CD4-positive, alpha-beta T cell (primary cell): ENCODE data around the gene MPPED1. TPM values are rescaled to one million over a fixed set of nuclear protein-coding genes. Genes with fewer than 3 reads are reported as not detected.
A peak's percentile ranks its signal among the peaks of the same experiment; 100 is the strongest.

ENCODE experiments used
- ATAC-seq: fragments of 200-7000 bp; cut with Tn5 transposase; one replicate; pipeline ENCODE4 v1.10.0; 2022; ENCODE audit warnings: mild to moderate bottlenecking; ENCODE audit not compliant: poor library complexity
- CTCF ChIA-PET: fragments of 350-600 bp; sonication (Branson Sonifier 250); formaldehyde crosslinking; loops from one replicate; lab custom pipeline; 2021; ENCODE audit warnings: antibody characterized with exemption, inconsistent platforms; lab: Charles Lee
- POLR2A ChIA-PET: fragments of 350-600 bp; sonication (Branson Sonifier 250); formaldehyde crosslinking; loops from one replicate; lab custom pipeline; 2021; ENCODE audit warnings: antibody characterized with exemption, inconsistent platforms; lab: Charles Lee
- DNase-seq, 14 experiments: peaks; one replicate each; pipeline ENCODE4 v3.0.0-alpha.2; 2013 to 2020; ENCODE audit warnings: mixed read lengths in 2 of 14
- H3K27ac ChIP-seq, 2 donors: one replicate each; pipeline versions ENCODE4 v1.5.1 to v1.7.0; 2013; ENCODE audit warnings: low read length in 2 of 2, low read depth in 1 of 2, mild to moderate bottlenecking in 1 of 2
- H3K27me3 ChIP-seq, 2 experiments: 1 replicate in 1 of 2; 2 replicates in 1 of 2; pipeline versions ENCODE4 v1.6.1 to v1.7.0; 2013; ENCODE audit warnings: low read length in 2 of 2, control low read depth in 1 of 2, mild to moderate bottlenecking in 1 of 2, moderate library complexity in 1 of 2; ENCODE audit not compliant: insufficient read depth in 2 of 2, control insufficient read depth in 1 of 2
- H3K36me3 ChIP-seq: one replicate; pipeline ENCODE4 v1.6.1; 2013; ENCODE audit warnings: low read length, control low read depth; ENCODE audit not compliant: insufficient read depth
- H3K4me1 ChIP-seq: one replicate; pipeline ENCODE4 v1.6.1; 2013; ENCODE audit warnings: low read length, control low read depth; ENCODE audit not compliant: insufficient read depth
- H3K4me3 ChIP-seq: one replicate; pipeline ENCODE4 v1.5.1; 2013; ENCODE audit warnings: mild to moderate bottlenecking, low read length, moderate library complexity
- H3K9me3 ChIP-seq, 2 experiments: 1 replicate in 1 of 2; 2 replicates in 1 of 2; pipeline versions ENCODE4 v1.6.1 to v1.7.0; 2013; ENCODE audit warnings: low read length in 2 of 2, mild to moderate bottlenecking in 2 of 2, control low read depth in 1 of 2, moderate library complexity in 1 of 2; ENCODE audit not compliant: control insufficient read depth in 1 of 2, insufficient read depth in 1 of 2
- H3K27ac Mint-ChIP-seq: one replicate; pipeline ENCODE4 v1.8.0; 2020; ENCODE audit warnings: mixed read lengths
- H3K27me3 Mint-ChIP-seq: one replicate; pipeline ENCODE4 v1.8.0; 2021; ENCODE audit warnings: mixed read lengths
- H3K36me3 Mint-ChIP-seq: one replicate; pipeline ENCODE4 v1.8.0; 2021; ENCODE audit warnings: low read depth, mixed read lengths
- H3K4me1 Mint-ChIP-seq: one replicate; pipeline ENCODE4 v1.8.0; 2021; ENCODE audit warnings: low read depth, mixed read lengths
- H3K4me3 Mint-ChIP-seq: one replicate; pipeline ENCODE4 v1.8.0; 2020; ENCODE audit warnings: mild to moderate bottlenecking, mixed read lengths
- H3K9me3 Mint-ChIP-seq: one replicate; pipeline ENCODE4 v1.8.0; 2020; ENCODE audit warnings: mixed read lengths
- intact Hi-C, 2 experiments: fragments of 100-400 bp; cut with DNase I in 1 of 2; cut with micrococcal nuclease in 1 of 2; formaldehyde crosslinking; loops; one replicate each; pipeline versions ENCODE4 v1.15.1 to v1.9.0; 2023 to 2025; cut with DNase I, micrococcal nuclease
- total RNA-seq, 174 experiments: library from RNA in 2 of 174; stranded (reverse) in 2 of 174; gene quantifications; one replicate each; pipeline ENCODE4 v1.2.3 and lab custom pipeline; 2021 to 2026
- TF ChIP-seq, protein P1 (sequence below): fragments of 200-600 bp; IDR thresholded peaks from one replicate; pipeline ENCODE4 v1.8.0; 2022; ENCODE audit warnings: antibody characterized with exemption, mild to moderate bottlenecking

The MPPED1 gene
- total RNA-seq, 2 experiments from 2014 or later, result not detected

DNA sequence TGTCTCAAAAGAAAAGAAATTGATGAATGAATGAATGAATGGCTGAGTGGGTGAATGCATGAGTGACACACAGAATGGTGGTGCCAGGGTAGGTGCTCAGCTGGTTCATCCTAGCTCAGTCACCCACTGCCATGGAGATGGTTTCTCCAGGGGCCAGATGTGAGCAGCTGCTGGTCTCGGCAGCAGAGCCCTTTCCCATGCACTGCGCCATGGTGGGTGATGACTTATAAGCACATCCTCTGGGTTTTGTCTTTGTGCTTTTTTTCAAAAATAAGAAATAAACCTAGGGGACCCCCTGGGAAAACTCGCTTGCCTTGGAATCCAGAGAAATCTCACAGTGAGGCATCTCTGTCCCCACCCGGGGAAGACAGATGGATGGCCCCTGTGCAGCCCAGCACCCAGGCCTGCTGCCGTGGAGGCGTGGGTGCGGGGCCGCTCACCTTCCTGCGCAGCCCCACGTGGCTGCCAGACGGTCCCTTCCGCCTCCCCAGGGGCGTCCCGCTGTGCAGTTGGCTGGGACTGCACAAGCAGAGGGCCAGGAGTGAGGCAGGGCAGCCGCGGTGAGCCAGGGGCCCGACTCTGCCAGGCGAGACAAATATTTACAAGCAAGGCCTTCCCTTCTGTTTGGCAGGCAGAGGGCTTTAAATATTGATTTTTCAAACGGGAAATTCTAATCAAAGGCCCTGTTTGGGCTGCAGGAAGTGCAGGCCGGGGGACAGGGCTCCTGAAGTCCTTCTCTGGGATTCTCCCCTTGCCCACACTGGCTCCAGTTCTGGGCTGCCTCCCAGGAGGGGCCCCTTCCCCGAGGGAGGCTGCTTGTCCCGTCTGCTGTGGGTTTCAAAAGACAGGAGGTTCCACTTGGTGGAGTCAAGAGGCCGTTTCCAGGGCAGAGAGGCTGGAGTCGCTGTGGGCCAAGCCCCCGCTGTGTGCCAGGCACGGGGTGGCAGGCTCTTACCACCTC is 24.3 kb downstream of the MPPED1 start:
- Histone ChIP-seq H3K36me3 (no peaks in the 10 kb centered on the region), H3K27ac (no peak overlapping the region), H3K27me3 (peaks cover 4 to 6% of the 10 kb centered on the region in 2 experiments), H3K4me1 (no peaks in the 10 kb centered on the region), H3K4me3 (no peak overlapping the region), H3K9me3 (peaks cover 0 to 4% of the 10 kb centered on the region in 2 experiments)
- no peaks in the 10 kb centered on the region for H3K4me1 Mint-ChIP-seq
- no peaks in the 10 kb centered on the region for H3K9me3 Mint-ChIP-seq
- CTCF ChIA-PET, result no interaction called here
- ATAC-seq (no peak), DNase-seq (no peak)
- H3K27me3 Mint-ChIP-seq, result peaks cover 16% of the 10 kb centered on the region
- TF ChIP-seq, protein P1, sequence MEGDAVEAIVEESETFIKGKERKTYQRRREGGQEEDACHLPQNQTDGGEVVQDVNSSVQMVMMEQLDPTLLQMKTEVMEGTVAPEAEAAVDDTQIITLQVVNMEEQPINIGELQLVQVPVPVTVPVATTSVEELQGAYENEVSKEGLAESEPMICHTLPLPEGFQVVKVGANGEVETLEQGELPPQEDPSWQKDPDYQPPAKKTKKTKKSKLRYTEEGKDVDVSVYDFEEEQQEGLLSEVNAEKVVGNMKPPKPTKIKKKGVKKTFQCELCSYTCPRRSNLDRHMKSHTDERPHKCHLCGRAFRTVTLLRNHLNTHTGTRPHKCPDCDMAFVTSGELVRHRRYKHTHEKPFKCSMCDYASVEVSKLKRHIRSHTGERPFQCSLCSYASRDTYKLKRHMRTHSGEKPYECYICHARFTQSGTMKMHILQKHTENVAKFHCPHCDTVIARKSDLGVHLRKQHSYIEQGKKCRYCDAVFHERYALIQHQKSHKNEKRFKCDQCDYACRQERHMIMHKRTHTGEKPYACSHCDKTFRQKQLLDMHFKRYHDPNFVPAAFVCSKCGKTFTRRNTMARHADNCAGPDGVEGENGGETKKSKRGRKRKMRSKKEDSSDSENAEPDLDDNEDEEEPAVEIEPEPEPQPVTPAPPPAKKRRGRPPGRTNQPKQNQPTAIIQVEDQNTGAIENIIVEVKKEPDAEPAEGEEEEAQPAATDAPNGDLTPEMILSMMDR, result no peak
- POLR2A ChIA-PET, result no interaction called here
- intact Hi-C loops, result no loop called here
- H3K27ac Mint-ChIP-seq, result no peak overlapping the region
- no peak overlapping the region for H3K4me3 Mint-ChIP-seq
- no peaks in the 10 kb centered on the region for H3K36me3 Mint-ChIP-seq

DNA sequence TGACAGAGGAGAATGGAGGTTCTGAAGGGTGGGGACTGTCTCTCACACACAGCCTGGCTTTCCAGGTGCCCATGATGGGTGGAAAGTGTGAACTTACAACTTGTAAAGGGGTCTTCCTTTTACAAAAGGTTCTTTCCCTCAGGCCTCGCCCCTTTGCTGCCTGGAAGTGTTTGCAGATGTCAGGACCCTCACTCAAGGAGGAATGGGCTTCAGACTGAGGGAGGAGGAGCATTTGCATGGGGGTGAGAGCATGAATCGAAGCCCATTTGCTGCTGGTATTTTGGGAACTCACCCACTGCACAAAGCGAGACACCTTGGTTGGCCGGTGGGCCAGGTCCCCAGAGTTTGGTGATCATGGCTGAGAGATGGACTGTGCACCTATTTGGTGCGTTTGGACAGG is 25.1 kb downstream of the MPPED1 start:
- H3K27me3 ChIP-seq, result peaks cover 0 to 2% of the 10 kb centered on the region in 2 experiments
- H3K9me3 ChIP-seq, result peaks cover 0 to 4% of the 10 kb centered on the region in 2 experiments
- no peak overlapping the region for H3K4me3 ChIP-seq
- ATAC-seq (no peak), DNase-seq (no peak)
- Mint-ChIP-seq H3K9me3 (no peaks in the 10 kb centered on the region), H3K27ac (no peak overlapping the region), H3K4me1 (no peaks in the 10 kb centered on the region), H3K36me3 (no peaks in the 10 kb centered on the region), H3K4me3 (no peak overlapping the region), H3K27me3 (peaks cover 8% of the 10 kb centered on the region)
- CTCF ChIA-PET, result no interaction called here
- no peaks in the 10 kb centered on the region for H3K4me1 ChIP-seq
- POLR2A ChIA-PET, result no interaction called here
- TF ChIP-seq, protein P1, result no peak
- no peak overlapping the region for H3K27ac ChIP-seq
- intact Hi-C loops, result no loop called here
- no peaks in the 10 kb centered on the region for H3K36me3 ChIP-seq

DNA sequence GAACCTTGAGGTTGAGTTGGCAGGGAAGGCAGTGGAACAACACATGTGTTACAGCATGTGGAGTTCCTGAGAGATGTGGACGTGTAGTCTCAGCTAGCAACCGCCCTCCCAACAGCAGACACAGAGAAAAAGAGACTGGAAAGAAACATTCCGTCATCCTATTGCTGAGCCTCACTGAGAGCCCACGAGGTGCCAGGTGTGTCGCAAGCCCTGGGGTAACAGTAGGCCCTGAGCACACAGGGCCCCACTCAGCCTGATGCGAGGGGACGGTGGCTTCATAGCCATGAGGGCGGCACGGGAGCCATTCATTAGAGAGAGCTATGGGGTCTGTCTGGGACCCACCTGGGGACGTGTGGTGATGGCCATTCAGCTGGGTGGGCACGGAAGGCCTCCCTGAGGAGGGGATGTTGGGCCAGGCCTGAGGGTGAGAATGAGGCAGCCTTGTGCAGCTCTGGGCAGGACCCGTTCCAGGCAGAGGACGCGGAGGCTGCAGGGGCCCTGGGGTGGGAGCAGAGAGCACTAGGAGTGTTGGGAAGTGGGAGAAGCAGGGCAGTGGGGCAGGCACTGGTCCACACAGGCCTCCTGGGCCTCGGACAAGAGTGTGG is 26.2 kb downstream of the MPPED1 start:
- no peak overlapping the region for H3K27ac Mint-ChIP-seq
- peaks cover 0 to 4% of the 10 kb centered on the region in 2 experiments for H3K9me3 ChIP-seq
- no peaks in the 10 kb centered on the region for H3K36me3 Mint-ChIP-seq
- ChIA-PET POLR2A (no interaction called here), CTCF (no interaction called here)
- H3K4me3 Mint-ChIP-seq, result no peak overlapping the region
- intact Hi-C loops, result no loop called here
- H3K9me3 Mint-ChIP-seq, result no peaks in the 10 kb centered on the region
- TF ChIP-seq, protein P1, result no peak
- H3K36me3 ChIP-seq, result no peaks in the 10 kb centered on the region
- H3K4me1 ChIP-seq, result no peaks in the 10 kb centered on the region
- no peak overlapping the region for H3K4me3 ChIP-seq
- H3K4me1 Mint-ChIP-seq, result no peaks in the 10 kb centered on the region
- no peak overlapping the region for H3K27ac ChIP-seq
- peaks cover 3% of the 10 kb centered on the region for H3K27me3 Mint-ChIP-seq
- DNase-seq, result peak in 1 of 14 experiments; percentile 23
- ATAC-seq, result no peak
- H3K27me3 ChIP-seq, result no peaks in the 10 kb centered on the region
